Nephron progenitor cell (in vitro differentiated cells): ENCODE measurements around the gene KCNJ16.

ENCODE experiments used
- DNase-seq: peaks from one replicate; pipeline ENCODE4 v3.0.0; 2021
- H3K27ac Mint-ChIP-seq: 2 replicates; pipeline ENCODE4 v1.8.0; 2021; ENCODE audit warnings: mild to moderate bottlenecking, moderate library complexity, mixed read lengths
- H3K27me3 Mint-ChIP-seq: 2 replicates; pipeline ENCODE4 v1.8.0; 2021; ENCODE audit warnings: mild to moderate bottlenecking, low read depth, mixed read lengths; ENCODE audit not compliant: poor library complexity
- H3K36me3 Mint-ChIP-seq: 2 replicates; pipeline ENCODE4 v1.8.0; 2021; ENCODE audit warnings: low read depth, mixed read lengths
- H3K4me1 Mint-ChIP-seq: 2 replicates; pipeline ENCODE4 v1.8.0; 2021; ENCODE audit warnings: mixed read lengths
- H3K4me3 Mint-ChIP-seq: 2 replicates; pipeline ENCODE4 v1.8.0; 2021; ENCODE audit warnings: mild to moderate bottlenecking, moderate library complexity, mixed read lengths
- H3K9me3 Mint-ChIP-seq: 2 replicates; pipeline ENCODE4 v1.8.0; 2021; ENCODE audit warnings: mild to moderate bottlenecking, moderate library complexity, mixed read lengths
- CTCF ChIP-seq: fragments of 200-600 bp; sonication (generic); IDR thresholded peaks from 2 replicates; pipeline ENCODE4 v1.5.0; 2021; ENCODE audit warnings: antibody characterized with exemption

The KCNJ16 gene

DNA sequence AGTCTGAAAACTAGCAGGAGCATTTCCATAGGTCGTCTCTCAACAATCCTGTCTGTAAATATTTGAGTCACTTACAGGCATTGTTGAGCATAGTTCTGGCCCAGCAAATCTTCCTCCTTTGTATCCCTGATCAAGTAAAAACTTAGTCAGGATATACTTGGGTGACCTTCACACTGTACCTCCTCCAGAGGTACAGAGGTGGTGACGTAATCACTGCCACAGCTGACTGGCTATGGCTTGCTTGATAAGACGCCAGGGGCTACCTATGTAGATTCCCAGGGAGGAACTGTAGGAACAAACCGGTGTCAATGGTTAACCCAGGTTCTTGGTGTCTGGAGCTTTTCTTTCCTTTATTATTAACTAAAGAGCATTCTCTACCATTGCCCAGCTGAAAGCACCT, at the start of gene KCNJ16:
Gene KCNJ16 (plus strand): TSS at position 270 of the 400 bp plus-strand sequence. CDS start 56,863 bp downstream, outside the sequence.
- TF ChIP-seq CTCF: no peak
- H3K27ac Mint-ChIP-seq: peak within 1 kb of the TSS; percentile 91
- H3K4me3 Mint-ChIP-seq: no peak within 1 kb of the TSS
- H3K27me3 Mint-ChIP-seq: no peaks in the 10 kb centered on the region
- no peaks in the 10 kb centered on the region for H3K9me3 Mint-ChIP-seq
- H3K36me3 Mint-ChIP-seq: no peaks in the 10 kb centered on the region
- DNase-seq: peak; percentile 10
- peaks cover 83% of the 10 kb centered on the region for H3K4me1 Mint-ChIP-seq

- no peaks in the 10 kb centered on the region for H3K36me3 Mint-ChIP-seq
- no peak overlapping the region for H3K4me3 Mint-ChIP-seq
- H3K27me3 Mint-ChIP-seq: peaks cover 9% of the 10 kb centered on the region
- no peak for TF ChIP-seq CTCF
- peaks cover 14% of the 10 kb centered on the region for H3K9me3 Mint-ChIP-seq
- no peak for DNase-seq
- H3K4me1 Mint-ChIP-seq: no peaks in the 10 kb centered on the region
- no peak overlapping the region for H3K27ac Mint-ChIP-seq
Observed at GRCh38 chr17:70028397-70028796, 46.6 kb upstream of the KCNJ16 start.

- Mint-ChIP-seq H3K4me1 (no peaks in the 10 kb centered on the region), H3K36me3 (no peaks in the 10 kb centered on the region), H3K4me3 (no peak overlapping the region), H3K27ac (no peak overlapping the region), H3K27me3 (peaks cover 9% of the 10 kb centered on the region), H3K9me3 (peaks cover 14% of the 10 kb centered on the region)
- no peak for DNase-seq
- no peak for TF ChIP-seq CTCF
Observed at GRCh38 chr17:70028978-70029767, 45.9 kb upstream of the KCNJ16 start.

- Mint-ChIP-seq H3K4me3 (no peak overlapping the region), H3K27ac (no peak overlapping the region)
Observed at GRCh38 chr17:70030371-70030770, 44.7 kb upstream of the KCNJ16 start.

GRCh38 chr17:70031341-70031740, 43.7 kb upstream of the KCNJ16 start:
- no peak for DNase-seq
- H3K27me3 Mint-ChIP-seq: peaks cover 9% of the 10 kb centered on the region
- H3K36me3 Mint-ChIP-seq: no peaks in the 10 kb centered on the region
- peaks cover 14% of the 10 kb centered on the region for H3K9me3 Mint-ChIP-seq
- no peak for TF ChIP-seq CTCF
- H3K27ac Mint-ChIP-seq: no peak overlapping the region
- H3K4me1 Mint-ChIP-seq: no peaks in the 10 kb centered on the region
- no peak overlapping the region for H3K4me3 Mint-ChIP-seq

More at GRCh38 chr17:70030371-70030770, 44.7 kb upstream of the KCNJ16 start:
- no peak for TF ChIP-seq CTCF
- Mint-ChIP-seq H3K9me3 (peaks cover 14% of the 10 kb centered on the region), H3K4me1 (no peaks in the 10 kb centered on the region), H3K27me3 (peaks cover 9% of the 10 kb centered on the region), H3K36me3 (no peaks in the 10 kb centered on the region)
- DNase-seq: no peak

- Mint-ChIP-seq H3K4me1 (no peaks in the 10 kb centered on the region), H3K9me3 (peaks cover 4% of the 10 kb centered on the region), H3K27ac (no peak overlapping the region), H3K27me3 (peaks cover 5% of the 10 kb centered on the region), H3K4me3 (no peak overlapping the region), H3K36me3 (no peaks in the 10 kb centered on the region)
- no peak for DNase-seq
- no peak for TF ChIP-seq CTCF
Observed at GRCh38 chr17:70033165-70033564, 41.9 kb upstream of the KCNJ16 start.
